A673 (cell line): ENCODE measurements around the gene LAMP1. TPM values are rescaled to one million over a fixed set of nuclear protein-coding genes. Genes with fewer than 3 reads are reported as not detected.

Source experiments
- BruUV-seq: library from RNA; stranded (reverse); fragments of 400-500 nt; replicated peaks from 2 replicates; lab custom pipeline; 2021; lab: Mats Ljungman, UMichigan
- CTCF ChIA-PET: fragments of 300-600 bp; sonication (Branson Sonifier 250); formaldehyde crosslinking; loops from one replicate; lab custom pipeline; 2022; ENCODE audit warnings: antibody characterized with exemption; lab: Charles Lee
- POLR2A ChIA-PET: fragments of 300-600 bp; sonication (Branson Sonifier 250); formaldehyde crosslinking; loops from one replicate; lab custom pipeline; 2022; ENCODE audit warnings: antibody characterized with exemption; ENCODE audit not compliant: low non-redundant PET; lab: Charles Lee
- DNase-seq: peaks from one replicate; pipeline ENCODE4 v3.0.0-alpha.2; 2015; ENCODE audit warnings: low spot score
- H3K27ac ChIP-seq: fragments of 200-600 bp; sonication (generic); 2 replicates; pipeline ENCODE4 v1.5.1; 2016; ENCODE audit warnings: mixed run types, low read depth, mild to moderate bottlenecking, mixed read lengths, antibody characterized with exemption, low read length; ENCODE audit not compliant: poor library complexity, severe bottlenecking
- H3K27me3 ChIP-seq: fragments of 200-600 bp; sonication (generic); replicated peaks from 2 replicates; pipeline ENCODE4 v1.6.1; 2017; ENCODE audit warnings: mixed run types, low read depth, mild to moderate bottlenecking, mixed read lengths, antibody characterized with exemption, low read length; ENCODE audit not compliant: insufficient read depth, poor library complexity
- H3K36me3 ChIP-seq: fragments of 200-600 bp; sonication (generic); 2 replicates; pipeline ENCODE4 v1.6.1; 2016; ENCODE audit warnings: mixed run types, mild to moderate bottlenecking, mixed read lengths, antibody characterized with exemption, low read length; ENCODE audit not compliant: insufficient read depth, poor library complexity, severe bottlenecking
- H3K4me1 ChIP-seq: fragments of 200-600 bp; sonication (generic); 2 replicates; pipeline ENCODE4 v1.6.1; 2017; ENCODE audit warnings: mixed run types, mild to moderate bottlenecking, mixed read lengths, antibody characterized with exemption, low read length; ENCODE audit not compliant: insufficient read depth, poor library complexity, severe bottlenecking
- H3K4me3 ChIP-seq: fragments of 200-600 bp; sonication (generic); 2 replicates; pipeline ENCODE4 v1.5.1; 2016; ENCODE audit warnings: low read depth, mixed run types, mild to moderate bottlenecking, mixed read lengths, low read length; ENCODE audit not compliant: poor library complexity, severe bottlenecking
- H3K9me3 ChIP-seq: fragments of 200-600 bp; sonication (generic); 2 replicates; pipeline ENCODE4 v1.6.1; 2016; ENCODE audit warnings: mixed run types, low read depth, mild to moderate bottlenecking, mixed read lengths, antibody characterized with exemption, low read length; ENCODE audit not compliant: poor library complexity, severe bottlenecking
- EZH2 ChIP-seq: fragments of 200-600 bp; sonication (generic); IDR thresholded peaks from 2 replicates; pipeline ENCODE4 v1.6.1; 2017; ENCODE audit warnings: borderline replicate concordance, low read depth, mild to moderate bottlenecking, mixed read lengths, antibody characterized with exemption, low read length; ENCODE audit not compliant: poor library complexity, severe bottlenecking
- intact Hi-C: fragments of 100-400 bp; cut with micrococcal nuclease; formaldehyde crosslinking; loops from one replicate; pipeline ENCODE4 v1.10.0; 2022; ENCODE audit not compliant: unreplicated experiment
- total RNA-seq: library from RNA; stranded (reverse); gene quantifications from 2 replicates; pipeline ENCODE4 v1.2.3, GENCODE V29; 2021
- TF ChIP-seq, protein P1 (sequence below): fragments of 300-800, 200-600 bp; sonication (generic); conservative IDR thresholded peaks from 2 replicates; pipeline ENCODE4 v1.5.1; 2017; ENCODE audit warnings: low read depth, mild to moderate bottlenecking, antibody characterized with exemption, low read length, moderate library complexity, mixed read lengths

The LAMP1 gene
- total RNA-seq, 1 experiment from 2014 or later = 129 TPM

DNA sequence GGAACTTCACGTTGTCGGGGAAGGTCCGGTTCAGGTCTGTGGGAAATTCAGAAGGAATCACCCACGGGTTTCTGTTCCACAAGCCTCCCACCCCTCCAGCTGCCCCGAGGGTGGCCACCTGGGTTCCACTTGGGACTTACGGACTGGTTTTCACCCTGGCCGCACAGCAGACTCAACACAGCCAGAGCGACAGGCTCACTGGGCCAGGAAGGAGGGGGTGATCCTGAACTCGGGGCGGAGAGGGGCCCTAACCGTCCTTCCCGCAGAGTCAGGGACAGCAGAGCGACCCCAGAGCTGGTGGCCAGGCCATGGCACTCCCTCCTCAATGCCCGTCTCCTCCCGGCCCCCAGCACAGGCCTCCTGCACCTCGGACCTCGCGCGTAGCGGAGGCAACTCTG lies 53.9 kb downstream of the LAMP1 start:
- H3K36me3 ChIP-seq = no peaks in the 10 kb centered on the region
- no peaks in the 10 kb centered on the region for H3K27me3 ChIP-seq
- ChIA-PET POLR2A (no interaction called here), CTCF (no interaction called here)
- no peak overlapping the region for H3K4me3 ChIP-seq
- TF ChIP-seq, protein P1, sequence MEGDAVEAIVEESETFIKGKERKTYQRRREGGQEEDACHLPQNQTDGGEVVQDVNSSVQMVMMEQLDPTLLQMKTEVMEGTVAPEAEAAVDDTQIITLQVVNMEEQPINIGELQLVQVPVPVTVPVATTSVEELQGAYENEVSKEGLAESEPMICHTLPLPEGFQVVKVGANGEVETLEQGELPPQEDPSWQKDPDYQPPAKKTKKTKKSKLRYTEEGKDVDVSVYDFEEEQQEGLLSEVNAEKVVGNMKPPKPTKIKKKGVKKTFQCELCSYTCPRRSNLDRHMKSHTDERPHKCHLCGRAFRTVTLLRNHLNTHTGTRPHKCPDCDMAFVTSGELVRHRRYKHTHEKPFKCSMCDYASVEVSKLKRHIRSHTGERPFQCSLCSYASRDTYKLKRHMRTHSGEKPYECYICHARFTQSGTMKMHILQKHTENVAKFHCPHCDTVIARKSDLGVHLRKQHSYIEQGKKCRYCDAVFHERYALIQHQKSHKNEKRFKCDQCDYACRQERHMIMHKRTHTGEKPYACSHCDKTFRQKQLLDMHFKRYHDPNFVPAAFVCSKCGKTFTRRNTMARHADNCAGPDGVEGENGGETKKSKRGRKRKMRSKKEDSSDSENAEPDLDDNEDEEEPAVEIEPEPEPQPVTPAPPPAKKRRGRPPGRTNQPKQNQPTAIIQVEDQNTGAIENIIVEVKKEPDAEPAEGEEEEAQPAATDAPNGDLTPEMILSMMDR = no peak
- TF ChIP-seq EZH2 = no peak
- no peak for DNase-seq
- no TSS peak for BruUV-seq
- intact Hi-C loops = no loop called here
- H3K9me3 ChIP-seq = no peaks in the 10 kb centered on the region
- no peaks in the 10 kb centered on the region for H3K4me1 ChIP-seq
- H3K27ac ChIP-seq = no peak overlapping the region

DNA sequence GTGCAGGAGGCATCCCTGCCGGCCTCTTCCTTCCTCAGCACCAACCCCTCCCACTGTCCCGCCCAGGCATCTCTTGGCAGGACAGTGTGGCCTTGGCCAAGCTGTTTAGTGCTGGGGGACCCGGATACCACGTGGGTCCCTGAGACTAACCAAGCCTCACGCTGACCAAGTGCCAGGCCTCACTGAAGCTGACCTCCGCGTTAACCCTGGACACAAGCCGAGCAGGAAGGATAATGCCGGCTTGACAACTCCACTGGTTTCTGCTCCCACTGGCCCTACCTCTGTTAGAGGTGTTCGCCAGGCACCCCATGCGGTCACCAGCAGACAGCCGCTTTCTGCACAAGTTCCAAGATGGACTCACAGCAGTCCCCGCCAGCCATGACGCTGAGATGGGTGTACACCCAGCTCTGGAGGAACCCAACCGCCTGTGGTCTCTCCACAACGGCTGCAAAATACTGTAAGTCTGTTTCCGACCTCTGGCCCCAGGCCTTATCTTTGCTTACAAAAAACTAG lies 54.5 kb downstream of the LAMP1 start:
- Histone ChIP-seq H3K27ac (no peak overlapping the region), H3K9me3 (no peaks in the 10 kb centered on the region), H3K36me3 (no peaks in the 10 kb centered on the region), H3K27me3 (no peaks in the 10 kb centered on the region), H3K4me1 (no peaks in the 10 kb centered on the region), H3K4me3 (no peak overlapping the region)
- no peak for TF ChIP-seq EZH2
- TF ChIP-seq, protein P1 = no peak
- no TSS peak for BruUV-seq
- ChIA-PET POLR2A (no interaction called here), CTCF (no interaction called here)
- intact Hi-C loops = no loop called here
- no peak for DNase-seq

DNA sequence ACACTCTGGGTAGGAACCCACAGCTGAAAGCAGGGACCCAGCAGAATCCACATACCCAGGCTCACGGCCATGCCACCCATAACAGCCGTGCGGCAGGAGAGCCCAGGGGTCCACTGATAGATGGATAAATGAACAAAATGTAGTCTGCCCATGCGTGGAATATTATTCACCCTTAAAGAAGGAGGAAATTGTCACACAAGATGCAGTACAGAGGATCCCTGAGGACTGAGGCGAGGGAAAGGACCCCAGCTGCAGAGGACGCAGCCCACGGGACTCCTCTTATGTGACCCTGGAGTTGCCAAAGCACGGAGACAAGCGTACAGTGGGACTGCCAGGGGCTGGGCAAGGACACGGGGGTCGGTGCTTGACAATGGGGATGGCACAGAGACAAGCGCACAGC lies 56.2 kb downstream of the LAMP1 start:
- intact Hi-C loops = no loop called here
- CTCF ChIA-PET = no interaction called here
- no peak for DNase-seq
- Histone ChIP-seq H3K27me3 (no peaks in the 10 kb centered on the region), H3K27ac (no peak overlapping the region), H3K36me3 (no peaks in the 10 kb centered on the region), H3K4me3 (no peak overlapping the region), H3K9me3 (no peaks in the 10 kb centered on the region), H3K4me1 (no peaks in the 10 kb centered on the region)
- no TSS peak for BruUV-seq
- POLR2A ChIA-PET = no interaction called here
- TF ChIP-seq, protein P1 = no peak
- TF ChIP-seq EZH2 = no peak
